Panc1 (cell line): ENCODE results near the gene CLIC6. TPM values are rescaled to one million over a fixed set of nuclear protein-coding genes. Genes with fewer than 3 reads are reported as not detected.

Experiments used
- ATAC-seq: fragments of 200-7000 bp; cut with Tn5 transposase; 2 replicates; pipeline ENCODE4 v1.9.1; 2020; ENCODE audit warnings: mild to moderate bottlenecking, moderate library complexity
- BruUV-seq: library from RNA; stranded (reverse); fragments of 400-500 nt; replicated peaks from 2 replicates; lab custom pipeline; 2021; lab: Mats Ljungman, UMichigan
- CTCF ChIA-PET: fragments of 300-600 bp; sonication (Branson Sonifier 250); formaldehyde crosslinking; loops from one replicate; lab custom pipeline; 2022; ENCODE audit warnings: antibody characterized with exemption; lab: Charles Lee
- POLR2A ChIA-PET: fragments of 300-600 bp; sonication (Branson Sonifier 250); formaldehyde crosslinking; loops from one replicate; lab custom pipeline; 2022; ENCODE audit warnings: antibody characterized with exemption; lab: Charles Lee
- DNase-seq: peaks from one replicate; pipeline ENCODE4 v3.0.0-alpha.2; 2010; ENCODE audit warnings: low read depth, low spot score
- H3K27ac ChIP-seq: 2 replicates; pipeline ENCODE4 v1.5.1; 2011; ENCODE audit warnings: mild to moderate bottlenecking, low read length, inconsistent platforms
- H3K27me3 ChIP-seq: fragments of 200-500 bp; sonication (Bioruptor generic); 2 replicates; pipeline ENCODE4 v1.6.0; 2014; ENCODE audit warnings: low read length, inconsistent platforms; ENCODE audit not compliant: control insufficient read depth, insufficient read depth
- H3K36me3 ChIP-seq: fragments of 200-500 bp; sonication (Bioruptor generic); 2 replicates; pipeline ENCODE4 v1.5.1; 2014; ENCODE audit warnings: inconsistent platforms, mild to moderate bottlenecking, low read length, moderate library complexity; ENCODE audit not compliant: control insufficient read depth, insufficient read depth
- H3K4me1 ChIP-seq: 2 replicates; pipeline ENCODE4 v1.5.1; 2011; ENCODE audit warnings: inconsistent platforms, mild to moderate bottlenecking, low read length, moderate library complexity; ENCODE audit not compliant: control insufficient read depth, insufficient read depth
- H3K4me3 ChIP-seq, 2 experiments: 2 replicates each; pipeline ENCODE4 v1.5.1; 2011 to 2012; ENCODE audit warnings: low read depth in 2 of 2, low read length in 2 of 2, mild to moderate bottlenecking in 2 of 2, inconsistent platforms in 1 of 2, moderate library complexity in 1 of 2
- H3K9me3 ChIP-seq: fragments of 200-500 bp; sonication (Bioruptor generic); 2 replicates; pipeline ENCODE4 v1.5.1; 2014; ENCODE audit warnings: low read depth, mild to moderate bottlenecking, inconsistent platforms, low read length, moderate library complexity; ENCODE audit not compliant: control insufficient read depth, insufficient read depth
- POLR2AphosphoS5 ChIP-seq: IDR thresholded peaks from 2 replicates; pipeline ENCODE4 v1.6.1; 2012; ENCODE audit warnings: mild to moderate bottlenecking, low read depth, low read length, moderate library complexity
- SIN3A ChIP-seq: IDR thresholded peaks from 2 replicates; pipeline ENCODE4 v1.6.1; 2012; ENCODE audit warnings: low read depth, mild to moderate bottlenecking, low read length, moderate library complexity, borderline replicate concordance; ENCODE audit not compliant: insufficient read depth
- TCF7L2 ChIP-seq: IDR thresholded peaks from 2 replicates; pipeline ENCODE4 v1.6.1; 2011; ENCODE audit warnings: mild to moderate bottlenecking, low read depth, low read length, inconsistent platforms
- in situ Hi-C: cut with HindIII; loops from 2 replicates; pipeline ENCODE4 v1.10.0; 2016; ENCODE audit warnings: low sequenced_read_pairs, low pct_unique_long_range_greater_than_20kb
- intact Hi-C: fragments of 100-400 bp; cut with micrococcal nuclease; formaldehyde crosslinking; loops from one replicate; pipeline ENCODE4 v1.10.0; 2022; ENCODE audit not compliant: unreplicated experiment
- total RNA-seq: library from RNA; stranded (reverse); gene quantifications from one replicate; pipeline ENCODE4 v1.2.1, GENCODE V29; 2021; ENCODE audit not compliant: unreplicated experiment
- TF ChIP-seq, protein P1 (sequence below): fragments of 450-650 bp; IDR thresholded peaks from 2 replicates; pipeline ENCODE4 v1.5.1; 2017; ENCODE audit warnings: mild to moderate bottlenecking
- TF ChIP-seq, protein P2 (sequence below), 2 experiments: IDR thresholded peaks; 2 replicates each; pipeline ENCODE4 v1.6.1; 2011 to 2012; ENCODE audit warnings: low read depth in 2 of 2, control low read depth in 1 of 2, low read length in 1 of 2, mild to moderate bottlenecking in 1 of 2, moderate library complexity in 1 of 2; ENCODE audit not compliant: insufficient read depth in 1 of 2

CLIC6 gene
- total RNA-seq, 1 experiment from 2014 or later, result 0.05 TPM

DNA sequence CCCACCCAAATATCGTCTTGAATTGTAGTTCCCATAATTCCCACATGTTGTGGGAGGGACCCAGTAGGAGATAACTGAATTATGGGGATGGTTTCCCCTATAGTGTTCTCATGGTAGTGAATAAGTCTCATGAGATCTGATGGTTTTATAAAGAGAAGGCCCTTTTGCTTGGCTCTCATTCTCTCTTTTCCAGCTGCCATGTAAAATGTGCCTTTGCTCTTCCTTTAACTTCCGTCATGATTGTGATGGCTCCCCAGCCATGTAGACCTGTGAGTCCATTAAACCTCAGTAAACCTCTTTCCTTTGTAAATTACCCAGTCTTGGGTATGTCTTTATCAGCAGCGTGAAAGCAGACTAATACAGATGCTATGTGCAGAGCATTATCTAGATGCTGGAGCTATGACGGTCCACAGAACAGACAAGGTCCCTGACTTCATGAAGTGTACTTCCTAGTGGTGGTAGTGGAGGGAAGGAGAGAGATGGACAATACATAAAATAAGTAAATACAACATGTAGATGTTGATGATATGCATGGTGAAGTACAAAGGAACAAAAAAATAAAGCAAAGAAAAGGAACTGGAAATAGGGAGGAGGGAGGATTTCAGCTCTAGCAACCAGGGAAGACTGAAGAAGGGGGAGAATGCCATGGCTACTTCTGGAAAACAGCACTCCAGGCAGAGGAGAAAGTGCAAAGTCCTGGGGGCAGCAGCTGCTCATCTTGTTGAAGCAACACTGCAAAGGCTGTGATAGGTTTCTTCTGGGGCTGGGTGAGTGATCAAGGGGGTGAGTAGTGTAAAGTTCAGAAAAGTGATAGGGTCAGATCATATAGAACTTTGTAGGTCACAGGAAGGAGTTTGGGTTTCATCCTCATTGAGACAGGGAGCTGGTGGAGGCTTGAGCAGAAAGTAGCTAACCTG lies 47.1 kb upstream of the CLIC6 start:
- H3K9me3 ChIP-seq, result no peaks in the 10 kb centered on the region
- no TSS peak for BruUV-seq
- no peaks in the 10 kb centered on the region for H3K4me1 ChIP-seq
- ChIA-PET CTCF (no interaction called here), POLR2A (no interaction called here)
- H3K27me3 ChIP-seq, result peaks cover 2% of the 10 kb centered on the region; the same call in 1 of the 2 replicates
- H3K4me3 ChIP-seq, result no peak overlapping the region
- H3K27ac ChIP-seq, result no peak overlapping the region
- TF ChIP-seq, protein P1, sequence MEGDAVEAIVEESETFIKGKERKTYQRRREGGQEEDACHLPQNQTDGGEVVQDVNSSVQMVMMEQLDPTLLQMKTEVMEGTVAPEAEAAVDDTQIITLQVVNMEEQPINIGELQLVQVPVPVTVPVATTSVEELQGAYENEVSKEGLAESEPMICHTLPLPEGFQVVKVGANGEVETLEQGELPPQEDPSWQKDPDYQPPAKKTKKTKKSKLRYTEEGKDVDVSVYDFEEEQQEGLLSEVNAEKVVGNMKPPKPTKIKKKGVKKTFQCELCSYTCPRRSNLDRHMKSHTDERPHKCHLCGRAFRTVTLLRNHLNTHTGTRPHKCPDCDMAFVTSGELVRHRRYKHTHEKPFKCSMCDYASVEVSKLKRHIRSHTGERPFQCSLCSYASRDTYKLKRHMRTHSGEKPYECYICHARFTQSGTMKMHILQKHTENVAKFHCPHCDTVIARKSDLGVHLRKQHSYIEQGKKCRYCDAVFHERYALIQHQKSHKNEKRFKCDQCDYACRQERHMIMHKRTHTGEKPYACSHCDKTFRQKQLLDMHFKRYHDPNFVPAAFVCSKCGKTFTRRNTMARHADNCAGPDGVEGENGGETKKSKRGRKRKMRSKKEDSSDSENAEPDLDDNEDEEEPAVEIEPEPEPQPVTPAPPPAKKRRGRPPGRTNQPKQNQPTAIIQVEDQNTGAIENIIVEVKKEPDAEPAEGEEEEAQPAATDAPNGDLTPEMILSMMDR, result no peak
- TF ChIP-seq SIN3A, result no peak
- TF ChIP-seq TCF7L2, result no peak
- no peak for TF ChIP-seq POLR2AphosphoS5
- TF ChIP-seq, protein P2, sequence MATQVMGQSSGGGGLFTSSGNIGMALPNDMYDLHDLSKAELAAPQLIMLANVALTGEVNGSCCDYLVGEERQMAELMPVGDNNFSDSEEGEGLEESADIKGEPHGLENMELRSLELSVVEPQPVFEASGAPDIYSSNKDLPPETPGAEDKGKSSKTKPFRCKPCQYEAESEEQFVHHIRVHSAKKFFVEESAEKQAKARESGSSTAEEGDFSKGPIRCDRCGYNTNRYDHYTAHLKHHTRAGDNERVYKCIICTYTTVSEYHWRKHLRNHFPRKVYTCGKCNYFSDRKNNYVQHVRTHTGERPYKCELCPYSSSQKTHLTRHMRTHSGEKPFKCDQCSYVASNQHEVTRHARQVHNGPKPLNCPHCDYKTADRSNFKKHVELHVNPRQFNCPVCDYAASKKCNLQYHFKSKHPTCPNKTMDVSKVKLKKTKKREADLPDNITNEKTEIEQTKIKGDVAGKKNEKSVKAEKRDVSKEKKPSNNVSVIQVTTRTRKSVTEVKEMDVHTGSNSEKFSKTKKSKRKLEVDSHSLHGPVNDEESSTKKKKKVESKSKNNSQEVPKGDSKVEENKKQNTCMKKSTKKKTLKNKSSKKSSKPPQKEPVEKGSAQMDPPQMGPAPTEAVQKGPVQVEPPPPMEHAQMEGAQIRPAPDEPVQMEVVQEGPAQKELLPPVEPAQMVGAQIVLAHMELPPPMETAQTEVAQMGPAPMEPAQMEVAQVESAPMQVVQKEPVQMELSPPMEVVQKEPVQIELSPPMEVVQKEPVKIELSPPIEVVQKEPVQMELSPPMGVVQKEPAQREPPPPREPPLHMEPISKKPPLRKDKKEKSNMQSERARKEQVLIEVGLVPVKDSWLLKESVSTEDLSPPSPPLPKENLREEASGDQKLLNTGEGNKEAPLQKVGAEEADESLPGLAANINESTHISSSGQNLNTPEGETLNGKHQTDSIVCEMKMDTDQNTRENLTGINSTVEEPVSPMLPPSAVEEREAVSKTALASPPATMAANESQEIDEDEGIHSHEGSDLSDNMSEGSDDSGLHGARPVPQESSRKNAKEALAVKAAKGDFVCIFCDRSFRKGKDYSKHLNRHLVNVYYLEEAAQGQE (IDR thresholded peaks at IDR 0.05; ENCODE audit: insufficient read depth in 1 of 2, low read depth in 2 of 2, low read length in 1 of 2), result no peak
- DNase-seq (no peak), ATAC-seq (no peak)
- in situ Hi-C loops, result no loop called here
- H3K36me3 ChIP-seq, result no peaks in the 10 kb centered on the region
- intact Hi-C loops, result no loop called here

GRCh38 chr21:34623516-34623915 lies 45.3 kb upstream of the CLIC6 start:
- no peak for DNase-seq
- no peak for ATAC-seq
- BruUV-seq, result no TSS peak
- H3K27ac ChIP-seq, result no peak overlapping the region
- H3K27me3 ChIP-seq, result peaks cover 2% of the 10 kb centered on the region; the same call in 1 of the 2 replicates
- ChIA-PET CTCF (no interaction called here), POLR2A (no interaction called here)
- H3K4me1 ChIP-seq, result no peaks in the 10 kb centered on the region
- in situ Hi-C loops (no loop called here), intact Hi-C loops (no loop called here)
- no peaks in the 10 kb centered on the region for H3K9me3 ChIP-seq
- TF ChIP-seq TCF7L2 (no peak), SIN3A (no peak)
- TF ChIP-seq, protein P1, result no peak
- H3K4me3 ChIP-seq, result no peak overlapping the region
- H3K36me3 ChIP-seq, result no peaks in the 10 kb centered on the region
